H1 (cell line): ENCODE data around the gene TTC23. TPM values are rescaled to one million over a fixed set of nuclear protein-coding genes. Genes with fewer than 3 reads are reported as not detected.

Experiments used
- ASH2L ChIP-seq: fragments of 200-600, 300-600 bp; sonication (generic); IDR thresholded peaks from one replicate; pipeline ENCODE4 v1.7.1; 2017; ENCODE audit warnings: low read length
- CHD7 ChIP-seq: fragments of 300-600 bp; sonication (generic); IDR thresholded peaks from 2 replicates; pipeline ENCODE4 v1.7.1; 2012; ENCODE audit warnings: low read length, moderate library complexity, mild to moderate bottlenecking, inconsistent platforms; ENCODE audit not compliant: insufficient replicate concordance
- CTBP2 ChIP-seq: IDR thresholded peaks from 2 replicates; pipeline ENCODE4 v1.7.0; 2011; ENCODE audit warnings: borderline replicate concordance, mild to moderate bottlenecking, moderate library complexity, mixed read lengths, low read length; ENCODE audit not compliant: insufficient read depth, insufficient read length
- EP300 ChIP-seq, 2 experiments: IDR thresholded peaks; 1 replicate in 1 of 2; 2 replicates in 1 of 2; pipeline ENCODE4 v1.6.1; 2011 to 2012; ENCODE audit warnings: low read depth in 2 of 2, low read length in 2 of 2, mild to moderate bottlenecking in 2 of 2, borderline replicate concordance in 1 of 2, inconsistent platforms in 1 of 2, moderate library complexity in 1 of 2
- FOSL1 ChIP-seq: IDR thresholded peaks from 2 replicates; pipeline ENCODE4 v1.6.1; 2011; ENCODE audit warnings: mild to moderate bottlenecking, low read depth, low read length, moderate library complexity; ENCODE audit not compliant: insufficient read depth
- HDAC2 ChIP-seq, 2 experiments: fragments of 300-600 bp in 1 of 2; sonication (generic) in 1 of 2; IDR thresholded peaks; 2 replicates each; pipeline ENCODE4 v1.6.1; 2011 to 2012; ENCODE audit warnings: low read depth in 2 of 2, low read length in 2 of 2, mild to moderate bottlenecking in 2 of 2, moderate library complexity in 2 of 2, borderline replicate concordance in 1 of 2, inconsistent platforms in 1 of 2
- NRF1 ChIP-seq: IDR thresholded peaks from 2 replicates; pipeline ENCODE4 v1.6.1; 2011; ENCODE audit warnings: mild to moderate bottlenecking, low read depth, low read length, improper control_type of control experiment
- PHF8 ChIP-seq: fragments of 200-600 bp; sonication (generic); conservative IDR thresholded peaks from 2 replicates; pipeline ENCODE4 v1.7.1; 2012; ENCODE audit warnings: low read depth, mild to moderate bottlenecking, inconsistent platforms, low read length, moderate library complexity
- POLR2A ChIP-seq, 2 experiments: IDR thresholded peaks; 1 replicate in 1 of 2; 2 replicates in 1 of 2; pipeline ENCODE4 v1.6.1; 2011; ENCODE audit warnings: low read depth in 2 of 2, low read length in 2 of 2, mild to moderate bottlenecking in 2 of 2; ENCODE audit errors: control extremely low read depth in 1 of 2
- SP4 ChIP-seq: IDR thresholded peaks from 2 replicates; pipeline ENCODE4 v1.6.1; 2012; ENCODE audit warnings: low read length, inconsistent platforms
- TCF12 ChIP-seq: IDR thresholded peaks from 2 replicates; pipeline ENCODE4 v1.6.1; 2011; ENCODE audit warnings: low read depth, mild to moderate bottlenecking, low read length
- polyA plus RNA-seq, 7 experiments: library from polyadenylated mRNA; depleted of rRNA in 3 of 7; stranded (reverse) in 5 of 7; unstranded in 2 of 7; fragments of >200 nt in 5 of 7; fragments of 200-250 nt in 2 of 7; gene quantifications; 1 replicate in 5 of 7; 2 replicates in 1 of 7; 4 replicates in 1 of 7; pipeline versions ENCODE4 v1.2.1 to v1.2.3, GENCODE V29; 2011 to 2013; ENCODE audit warnings: missing spikeins in 2 of 7, mixed read lengths in 2 of 7
- total RNA-seq: library from RNA; stranded (reverse); fragmentation: NEBNext Ultra II Directional; extraction: Animal tissue kit (Norgen Biotek cat#: 25700); gene quantifications from 2 replicates; pipeline ENCODE4 v1.2.1, GENCODE V29; 2021

The TTC23 gene
- total and polyA plus RNA-seq, 2 of the 8 experiments (the other 6 are each of a cell fraction or from before 2014, with no cell fraction given): 4.8 to 23.0 TPM

- no peak for TF ChIP-seq CHD7
- no peak for TF ChIP-seq FOSL1
- no peak for TF ChIP-seq PHF8
- no peak for TF ChIP-seq NRF1
- TF ChIP-seq CTBP2: no peak
- no peak for TF ChIP-seq EP300 (IDR thresholded peaks at IDR 0.05; ENCODE audit: borderline replicate concordance in 1 of 2, low read depth in 2 of 2, low read length in 2 of 2)
- no peak for TF ChIP-seq SP4
- TF ChIP-seq POLR2A (IDR thresholded peaks at IDR 0.05; ENCODE audit: control extremely low read depth in 1 of 2, low read depth in 2 of 2, low read length in 2 of 2): no peak
- TF ChIP-seq TCF12: no peak
- TF ChIP-seq HDAC2 (IDR thresholded peaks at IDR 0.05; ENCODE audit: borderline replicate concordance in 1 of 2, low read depth in 2 of 2, low read length in 2 of 2): no peak
- TF ChIP-seq ASH2L: no peak
Observed at GRCh38 chr15:99117111-99117510, 132.3 kb downstream of the TTC23 start (continued).
